Epithelial cell of proximal tubule (primary cell): Measurements from ENCODE around the gene SNRNP40. TPM values are rescaled to one million over a fixed set of nuclear protein-coding genes. Genes with fewer than 3 reads are reported as not detected.

Experiments used
- DNase-seq: peaks from one replicate; pipeline ENCODE4 v3.0.0-alpha.2; 2011; ENCODE audit warnings: low read depth
- H3K4me3 ChIP-seq: 2 replicates; pipeline ENCODE4 v1.5.1; 2011; ENCODE audit warnings: low read depth, mild to moderate bottlenecking, low read length
- CTCF ChIP-seq: conservative IDR thresholded peaks from 2 replicates; pipeline ENCODE4 v1.5.1; 2012; ENCODE audit warnings: low read depth, mild to moderate bottlenecking, low read length
- total RNA-seq: library from RNA; depleted of rRNA; stranded (reverse); fragments of >200 nt; gene quantifications from 2 replicates; pipeline ENCODE4 v1.2.3, GENCODE V29; 2015

Gene SNRNP40
- total RNA-seq, 1 donor from 2014 or later = 67.9 TPM

DNA sequence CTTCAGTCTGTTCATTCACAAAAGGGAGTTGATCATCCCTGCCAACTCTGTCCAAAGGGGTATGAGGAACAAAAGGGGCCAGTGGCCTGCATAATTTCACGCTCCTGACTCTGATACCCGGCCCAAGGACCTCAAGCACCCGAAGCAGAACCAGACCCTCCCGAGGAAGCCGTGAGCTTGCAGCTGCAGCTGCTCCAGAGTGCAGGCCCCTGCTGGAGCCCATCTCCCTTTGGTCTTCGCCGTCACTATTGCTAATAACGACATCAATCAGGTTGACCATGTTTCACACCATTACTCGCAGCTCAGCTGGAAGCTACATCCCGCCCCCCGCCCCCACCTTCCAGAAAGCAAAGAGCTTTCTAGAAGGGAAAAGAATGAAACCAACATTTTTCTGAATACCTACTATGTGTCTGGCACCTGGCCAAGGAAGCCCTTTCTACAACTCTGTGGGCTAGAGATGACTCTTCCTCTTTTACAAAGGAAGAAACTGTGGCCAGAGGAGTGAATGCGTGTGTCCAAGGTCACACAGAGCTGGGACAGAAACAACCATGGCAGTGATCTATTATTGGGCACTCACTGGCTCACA, 62.4 kb downstream of the SNRNP40 start:
- no peak for DNase-seq
- no peak overlapping the region for H3K4me3 ChIP-seq
- no peak for TF ChIP-seq CTCF

GRCh38 chr1:31232689-31233088, 63.9 kb downstream of the SNRNP40 start:
- no peak overlapping the region for H3K4me3 ChIP-seq
- no peak for TF ChIP-seq CTCF
- DNase-seq = no peak

GRCh38 chr1:31231802-31232201, 64.8 kb downstream of the SNRNP40 start:
- no peak for DNase-seq
- TF ChIP-seq CTCF = no peak
- no peak overlapping the region for H3K4me3 ChIP-seq

DNA sequence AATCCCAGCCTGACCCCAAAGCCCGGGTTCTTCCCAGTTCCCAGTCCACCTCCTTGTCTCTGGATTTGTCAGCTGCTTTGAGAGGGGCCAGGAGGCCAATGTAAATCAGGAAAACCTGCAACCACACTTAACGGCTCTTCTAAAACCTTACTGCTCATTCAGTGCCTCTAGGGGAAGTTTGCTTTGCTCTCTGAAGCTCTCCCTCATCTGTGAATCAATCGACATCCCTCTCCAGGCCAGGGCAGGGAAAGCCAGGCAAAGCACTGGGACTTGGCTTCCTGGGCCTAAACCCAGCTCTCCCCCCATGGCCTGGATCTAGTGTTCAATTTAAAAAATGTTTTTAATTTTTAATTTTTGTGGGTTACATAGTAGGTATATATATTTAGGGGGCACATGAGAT, 66.2 kb downstream of the SNRNP40 start:
- H3K4me3 ChIP-seq = no peak overlapping the region
- DNase-seq = no peak
- TF ChIP-seq CTCF = no peak

DNA sequence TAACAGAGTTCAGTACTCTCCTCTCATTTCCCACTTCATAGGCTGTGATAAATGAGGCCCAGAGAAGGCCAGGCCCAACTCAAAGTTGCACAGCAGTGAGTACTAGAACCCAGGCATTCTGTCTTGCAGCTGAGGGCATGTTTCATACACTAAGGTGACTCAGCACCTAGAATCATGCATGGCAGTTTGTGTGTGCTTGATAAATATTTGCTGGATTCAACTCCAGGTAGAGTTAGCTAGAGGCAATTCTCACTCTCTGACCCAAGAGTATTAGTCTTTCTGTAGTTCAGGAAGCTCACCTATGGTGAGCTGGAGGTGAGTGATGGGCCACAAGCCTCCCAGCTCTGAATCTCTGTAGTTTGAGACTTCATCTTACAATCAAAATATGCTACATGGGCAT, 67.6 kb downstream of the SNRNP40 start:
- H3K4me3 ChIP-seq = no peak overlapping the region
- TF ChIP-seq CTCF = no peak
- DNase-seq = no peak

GRCh38 chr1:31227891-31228568, 68.6 kb downstream of the SNRNP40 start:
- no peak for DNase-seq
- no peak overlapping the region for H3K4me3 ChIP-seq
- TF ChIP-seq CTCF = no peak

- H3K4me3 ChIP-seq = no peak overlapping the region
- DNase-seq = no peak
- TF ChIP-seq CTCF = no peak
Observed at GRCh38 chr1:31224068-31224467, 72.5 kb downstream of the SNRNP40 start.
